ENCODE results near the gene SMOC2. TPM values are rescaled to one million over a fixed set of nuclear protein-coding genes. Genes with fewer than 3 reads are reported as not detected.
"Not testable (repeated sequence)": the region's sequence is repeated elsewhere in the genome, so short reads cannot be mapped to it uniquely, and the experiment has no call there.

Gene SMOC2
- total RNA-seq, 1 donor from 2014 or later: 102 TPM

GRCh38 chr6:168674595-168674994 is 233.6 kb downstream of the SMOC2 start:
- Histone ChIP-seq H3K4me1 (no peaks in the 10 kb centered on the region), H3K27me3 (no peaks in the 10 kb centered on the region), H3K27ac (no peak overlapping the region), H3K36me3 (no peaks in the 10 kb centered on the region), H3K4me3 (no peak overlapping the region), H3K9me3 (no peaks in the 10 kb centered on the region)
- intact Hi-C loops (cut with DNase I): no loop called here
- TF ChIP-seq CTCF (IDR thresholded peaks at IDR 0.05): no peak
- peak in 1 of 2 donors; percentile 56 for DNase-seq (ENCODE audit: low spot score in 2 of 2)

- no peak for DNase-seq (ENCODE audit: low spot score in 2 of 2)
- TF ChIP-seq CTCF (IDR thresholded peaks at IDR 0.05): no peak
- no peaks in the 10 kb centered on the region for H3K27me3 ChIP-seq
- intact Hi-C loops (cut with DNase I): no loop called here
- H3K36me3 ChIP-seq: no peaks in the 10 kb centered on the region
- no peaks in the 10 kb centered on the region for H3K4me1 ChIP-seq
- no peaks in the 10 kb centered on the region for H3K9me3 ChIP-seq
- no peak overlapping the region for H3K4me3 ChIP-seq
- no peak overlapping the region for H3K27ac ChIP-seq
Measured at GRCh38 chr6:168675375-168675774, 234.4 kb downstream of the SMOC2 start.

GRCh38 chr6:168675933-168676551 is 235.1 kb downstream of the SMOC2 start:
- Histone ChIP-seq H3K36me3 (no peaks in the 10 kb centered on the region), H3K4me3 (no peak overlapping the region), H3K4me1 (no peaks in the 10 kb centered on the region), H3K27ac (no peak overlapping the region), H3K27me3 (no peaks in the 10 kb centered on the region), H3K9me3 (no peaks in the 10 kb centered on the region)
- intact Hi-C loops (cut with DNase I): no loop called here
- peak in 1 of 2 donors; percentile 39 for DNase-seq (ENCODE audit: low spot score in 2 of 2)
- no peak for TF ChIP-seq CTCF (IDR thresholded peaks at IDR 0.05)

DNA sequence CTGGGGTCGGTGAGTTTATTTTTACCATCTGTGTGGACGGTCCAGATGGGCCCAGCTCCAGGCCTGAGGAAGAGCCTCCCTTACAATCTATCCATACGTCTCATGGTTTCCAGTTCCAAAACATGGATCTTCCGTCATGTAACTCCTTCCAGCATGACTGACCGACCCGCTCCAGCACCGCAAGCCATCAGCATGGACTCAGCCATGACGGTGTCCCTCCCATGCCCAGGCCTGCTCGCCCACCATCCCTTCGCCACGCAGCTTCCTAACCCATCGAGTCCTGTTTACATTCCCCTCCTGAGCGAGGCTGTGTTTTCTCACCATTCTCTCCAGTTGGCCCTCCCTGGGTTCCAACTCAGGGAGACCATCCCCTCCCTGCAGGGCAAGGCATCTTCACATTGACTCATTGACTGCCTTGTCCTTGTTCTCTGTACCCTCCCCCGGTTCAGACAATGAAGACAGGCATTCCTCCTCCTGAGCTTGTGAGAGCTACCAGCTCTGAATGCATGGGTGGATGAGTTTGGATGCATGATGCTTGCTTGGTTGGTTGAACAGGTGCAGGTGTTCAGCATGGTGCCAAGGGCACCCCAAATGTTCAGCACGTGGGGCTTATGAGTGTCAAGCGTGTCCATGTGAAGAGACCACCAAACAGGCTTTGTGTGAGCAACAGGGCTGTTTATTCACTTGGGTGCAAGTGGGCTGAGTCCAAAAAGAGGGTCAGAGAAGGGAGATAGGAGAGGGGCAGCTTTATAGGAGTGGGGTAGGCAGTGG is 235.8 kb downstream of the SMOC2 start:
- peak in 1 of 2 donors; percentile 18 for DNase-seq (ENCODE audit: low spot score in 2 of 2)
- H3K36me3 ChIP-seq: no peaks in the 10 kb centered on the region
- H3K4me3 ChIP-seq: no peak overlapping the region
- TF ChIP-seq CTCF (IDR thresholded peaks at IDR 0.05): no peak
- H3K27ac ChIP-seq: no peak overlapping the region
- no peaks in the 10 kb centered on the region for H3K9me3 ChIP-seq
- no peaks in the 10 kb centered on the region for H3K4me1 ChIP-seq
- no peaks in the 10 kb centered on the region for H3K27me3 ChIP-seq
- intact Hi-C loops (cut with DNase I): no loop called here

DNA sequence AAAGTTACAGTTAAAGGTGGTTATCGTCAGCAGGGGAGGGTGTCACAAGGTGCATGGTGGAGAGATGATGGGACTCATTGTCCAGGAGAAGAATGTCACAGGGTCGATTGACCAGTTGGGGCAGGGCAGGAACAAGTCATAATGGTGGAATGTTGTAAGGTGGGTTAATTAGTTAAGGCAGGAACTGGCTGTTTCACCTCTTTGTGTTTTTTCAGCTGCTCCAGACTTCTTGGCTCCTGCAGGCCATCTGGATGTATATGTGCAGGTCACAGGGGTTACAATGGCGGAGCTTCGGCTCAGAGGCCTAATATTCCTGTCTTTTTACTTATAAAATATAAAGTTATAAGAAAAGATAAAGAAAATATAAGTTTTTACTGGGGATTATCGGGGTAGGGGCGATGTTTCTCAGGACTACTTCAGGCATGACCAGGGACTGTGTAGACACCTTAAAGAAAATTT is 236.4 kb downstream of the SMOC2 start:
- H3K9me3 ChIP-seq; H3K27me3 ChIP-seq; H3K4me3 ChIP-seq; intact Hi-C loops (cut with DNase I); H3K36me3 ChIP-seq; H3K27ac ChIP-seq; H3K4me1 ChIP-seq: not testable (repeated sequence)
- DNase-seq (ENCODE audit: low spot score in 2 of 2): peak in 1 of 2 donors; percentile 37

- intact Hi-C loops (cut with DNase I): no loop called here
- no peak for DNase-seq (ENCODE audit: low spot score in 2 of 2)
- Histone ChIP-seq H3K9me3 (no peaks in the 10 kb centered on the region), H3K4me3 (no peak overlapping the region), H3K27me3 (no peaks in the 10 kb centered on the region), H3K36me3 (no peaks in the 10 kb centered on the region), H3K4me1 (no peaks in the 10 kb centered on the region), H3K27ac (no peak overlapping the region)
- no peak for TF ChIP-seq CTCF (IDR thresholded peaks at IDR 0.05)
Measured at GRCh38 chr6:168678077-168678476, 237.1 kb downstream of the SMOC2 start.

Measured in ascending aorta (tissue), 2 donors.